Progenitor cell of endocrine pancreas (in vitro differentiated cells): Measurements from ENCODE around the gene ERCC2. TPM values are rescaled to one million over a fixed set of nuclear protein-coding genes. Genes with fewer than 3 reads are reported as not detected.
"Not testable (repeated sequence)": the region's sequence is repeated elsewhere in the genome, so short reads cannot be mapped to it uniquely, and the experiment has no call there.

ENCODE experiments used
- DNase-seq: peaks from one replicate; pipeline ENCODE4 v3.0.0; 2021; ENCODE audit warnings: low spot score; ENCODE audit not compliant: unreplicated experiment
- H3K27ac Mint-ChIP-seq: 2 replicates; pipeline ENCODE4 v1.8.0; 2021; ENCODE audit warnings: mild to moderate bottlenecking, moderate library complexity, mixed read lengths
- H3K27me3 Mint-ChIP-seq: 2 replicates; pipeline ENCODE4 v1.8.0; 2021; ENCODE audit warnings: mixed read lengths
- H3K36me3 Mint-ChIP-seq: 2 replicates; pipeline ENCODE4 v1.8.0; 2022; ENCODE audit warnings: mixed read lengths; ENCODE audit not compliant: insufficient read depth
- H3K4me1 Mint-ChIP-seq: 2 replicates; pipeline ENCODE4 v1.8.0; 2021; ENCODE audit warnings: low read depth, mixed read lengths
- H3K4me3 Mint-ChIP-seq: 2 replicates; pipeline ENCODE4 v1.8.0; 2021; ENCODE audit warnings: low read depth, mild to moderate bottlenecking, moderate library complexity, mixed read lengths
- H3K9me3 Mint-ChIP-seq: 2 replicates; pipeline ENCODE4 v1.8.0; 2021; ENCODE audit warnings: low read depth, mixed read lengths
- total RNA-seq: library from RNA; stranded (reverse); gene quantifications from 2 replicates; pipeline ENCODE4 v1.2.1, GENCODE V29; 2021
- TF ChIP-seq, protein P1 (sequence below): fragments of 200-600 bp; sonication (generic); IDR thresholded peaks from one replicate; pipeline ENCODE4 v1.5.0; 2021; ENCODE audit warnings: antibody characterized with exemption, mild to moderate bottlenecking; ENCODE audit not compliant: unreplicated experiment

Gene ERCC2
- total RNA-seq, 1 donor from 2014 or later, result 63.8 TPM

DNA sequence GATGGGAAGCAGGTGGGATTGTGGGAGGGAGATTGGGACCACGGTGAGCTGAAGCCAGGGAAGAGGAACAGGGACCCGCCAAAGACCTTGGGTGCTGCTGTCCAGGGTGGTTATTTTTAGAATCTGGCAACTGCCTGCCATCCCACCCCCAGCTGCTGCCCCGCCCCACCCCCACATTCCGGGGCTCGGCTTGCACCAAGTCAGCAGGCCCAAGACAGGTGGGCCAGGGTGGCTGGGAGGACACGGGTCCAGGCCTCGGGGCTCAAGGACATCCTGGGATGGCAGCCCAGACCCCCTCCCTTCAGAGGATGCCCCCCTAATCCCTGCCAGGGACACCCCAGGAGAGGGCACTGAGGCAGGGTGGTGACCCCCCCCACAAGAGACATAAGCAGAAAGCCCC is 48.5 kb downstream of the ERCC2 start:
- Mint-ChIP-seq H3K4me3 (no peak overlapping the region), H3K36me3 (no peaks in the 10 kb centered on the region), H3K9me3 (no peaks in the 10 kb centered on the region), H3K27ac (no peak overlapping the region), H3K4me1 (peaks cover 9% of the 10 kb centered on the region), H3K27me3 (peaks cover 30% of the 10 kb centered on the region)
- TF ChIP-seq, protein P1, sequence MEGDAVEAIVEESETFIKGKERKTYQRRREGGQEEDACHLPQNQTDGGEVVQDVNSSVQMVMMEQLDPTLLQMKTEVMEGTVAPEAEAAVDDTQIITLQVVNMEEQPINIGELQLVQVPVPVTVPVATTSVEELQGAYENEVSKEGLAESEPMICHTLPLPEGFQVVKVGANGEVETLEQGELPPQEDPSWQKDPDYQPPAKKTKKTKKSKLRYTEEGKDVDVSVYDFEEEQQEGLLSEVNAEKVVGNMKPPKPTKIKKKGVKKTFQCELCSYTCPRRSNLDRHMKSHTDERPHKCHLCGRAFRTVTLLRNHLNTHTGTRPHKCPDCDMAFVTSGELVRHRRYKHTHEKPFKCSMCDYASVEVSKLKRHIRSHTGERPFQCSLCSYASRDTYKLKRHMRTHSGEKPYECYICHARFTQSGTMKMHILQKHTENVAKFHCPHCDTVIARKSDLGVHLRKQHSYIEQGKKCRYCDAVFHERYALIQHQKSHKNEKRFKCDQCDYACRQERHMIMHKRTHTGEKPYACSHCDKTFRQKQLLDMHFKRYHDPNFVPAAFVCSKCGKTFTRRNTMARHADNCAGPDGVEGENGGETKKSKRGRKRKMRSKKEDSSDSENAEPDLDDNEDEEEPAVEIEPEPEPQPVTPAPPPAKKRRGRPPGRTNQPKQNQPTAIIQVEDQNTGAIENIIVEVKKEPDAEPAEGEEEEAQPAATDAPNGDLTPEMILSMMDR, result no peak
- no peak for DNase-seq

DNA sequence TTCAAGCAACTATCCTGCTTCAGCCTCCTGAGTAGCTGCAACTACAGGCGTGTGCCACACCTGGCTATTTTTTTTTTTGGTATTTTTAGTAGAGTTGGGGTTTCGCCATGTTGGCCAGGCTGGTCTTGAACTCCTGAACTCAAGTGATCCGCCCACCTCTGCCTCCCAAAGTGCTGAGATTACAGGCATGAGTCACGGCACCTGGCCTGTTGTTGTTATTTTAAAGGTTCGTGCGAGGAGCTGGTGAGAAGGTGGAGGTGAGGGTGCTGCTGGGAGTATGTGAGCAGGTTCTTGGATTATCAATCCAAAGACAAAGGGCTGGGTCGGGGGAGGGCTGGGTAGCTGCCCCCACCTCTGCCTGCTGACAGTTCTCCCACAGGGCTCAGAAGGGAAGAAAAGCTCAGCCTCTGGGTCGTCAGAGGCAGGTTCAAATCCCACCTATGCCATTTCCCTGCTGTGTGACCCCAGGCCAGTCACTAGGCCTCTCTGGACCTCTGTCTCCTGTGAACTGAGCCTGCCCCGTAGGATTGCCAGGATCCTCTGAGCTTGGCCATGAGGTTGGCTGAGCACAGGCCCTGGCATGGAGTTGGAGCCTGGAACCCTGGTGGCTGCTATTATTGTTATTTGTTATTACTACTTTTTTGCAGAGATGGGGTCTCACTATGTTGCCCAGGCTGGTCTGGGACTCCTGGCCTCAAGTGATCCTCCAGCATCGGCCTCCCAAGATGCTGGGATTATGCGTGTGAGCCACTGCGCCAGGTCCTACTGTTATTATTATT is 49.2 kb downstream of the ERCC2 start:
- no peak overlapping the region for H3K27ac Mint-ChIP-seq
- peaks cover 36% of the 10 kb centered on the region for H3K27me3 Mint-ChIP-seq
- TF ChIP-seq, protein P1, result no peak
- peaks cover 6% of the 10 kb centered on the region for H3K4me1 Mint-ChIP-seq
- DNase-seq, result no peak
- H3K9me3 Mint-ChIP-seq, result no peaks in the 10 kb centered on the region
- H3K36me3 Mint-ChIP-seq, result no peaks in the 10 kb centered on the region
- H3K4me3 Mint-ChIP-seq, result no peak overlapping the region

DNA sequence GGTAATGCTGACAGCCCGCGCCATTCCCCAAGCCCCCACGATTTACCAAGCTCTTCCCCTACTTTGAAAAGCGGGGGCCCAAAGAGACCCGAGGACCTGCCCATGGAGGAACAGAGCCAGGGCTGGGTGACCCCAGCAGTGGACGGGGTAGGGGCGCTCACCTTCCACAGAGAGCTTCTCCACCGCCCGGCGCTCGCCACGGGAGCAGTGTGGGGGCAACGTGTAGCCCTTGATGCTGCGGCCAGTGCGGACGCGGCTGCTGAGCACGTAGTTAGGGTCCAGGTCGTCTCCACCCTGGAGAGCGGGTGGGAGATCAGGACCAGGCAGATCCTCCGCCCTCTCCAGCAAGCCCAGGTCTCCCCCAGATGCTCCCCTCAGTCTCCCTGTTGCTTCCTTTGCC is 55.1 kb downstream of the ERCC2 start:
- H3K36me3 Mint-ChIP-seq, result no peaks in the 10 kb centered on the region
- H3K4me1 Mint-ChIP-seq, result no peaks in the 10 kb centered on the region
- H3K4me3 Mint-ChIP-seq, result no peak overlapping the region
- no peak overlapping the region for H3K27ac Mint-ChIP-seq
- no peak for DNase-seq
- H3K9me3 Mint-ChIP-seq, result no peaks in the 10 kb centered on the region
- peaks cover 41% of the 10 kb centered on the region for H3K27me3 Mint-ChIP-seq
- TF ChIP-seq, protein P1, result no peak

DNA sequence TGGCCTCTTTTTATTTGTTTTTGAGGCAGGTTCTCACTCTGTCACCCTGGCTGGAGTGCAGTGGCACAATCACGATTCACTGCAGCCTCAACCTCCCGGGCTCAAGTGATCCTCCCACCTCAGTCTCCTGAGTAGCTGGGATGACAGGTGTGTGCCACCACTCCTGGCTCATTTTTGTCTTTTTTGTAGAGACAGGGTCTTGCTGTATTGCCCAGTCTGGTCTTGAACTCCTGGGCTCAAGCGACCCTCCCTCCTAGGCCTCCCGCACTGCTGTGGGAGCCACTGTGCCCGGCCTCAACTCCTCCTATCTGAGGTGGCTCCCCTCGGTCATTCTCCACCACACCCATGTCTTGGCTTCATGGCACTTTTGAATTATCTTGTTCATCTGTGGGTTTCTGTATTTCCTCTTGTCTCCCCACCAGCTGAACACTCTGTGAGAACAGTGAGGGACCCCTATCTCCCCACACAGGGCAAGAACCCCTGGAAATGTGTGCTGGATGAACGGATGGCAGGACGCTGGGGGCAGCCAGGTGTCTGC is 55.6 kb downstream of the ERCC2 start:
- Mint-ChIP-seq H3K4me3 (no peak overlapping the region), H3K27ac (no peak overlapping the region), H3K4me1 (no peaks in the 10 kb centered on the region), H3K27me3 (peaks cover 41% of the 10 kb centered on the region), H3K9me3 (no peaks in the 10 kb centered on the region), H3K36me3 (no peaks in the 10 kb centered on the region)
- TF ChIP-seq, protein P1, result no peak
- no peak for DNase-seq

DNA sequence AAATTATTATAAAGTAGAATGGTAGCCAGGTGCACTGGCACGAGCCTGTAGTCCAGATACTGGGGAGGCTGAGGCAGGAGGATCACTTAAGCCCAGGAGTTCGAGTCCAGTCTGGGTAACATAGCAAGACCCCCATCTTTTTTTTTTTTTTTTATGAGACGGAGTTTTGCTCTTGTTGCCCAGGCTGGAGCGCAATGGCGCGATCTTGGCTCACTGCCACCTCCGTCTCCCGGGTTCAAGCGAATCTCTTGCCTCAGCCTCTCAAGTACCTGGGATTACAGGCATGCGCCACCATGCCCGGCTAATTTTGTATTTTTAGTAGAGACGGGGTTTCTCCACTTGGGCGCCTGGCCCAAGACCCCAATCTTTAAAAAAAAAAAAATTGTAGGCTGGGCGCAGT is 58.1 kb downstream of the ERCC2 start:
- H3K36me3 Mint-ChIP-seq, result not testable (repeated sequence)

DNA sequence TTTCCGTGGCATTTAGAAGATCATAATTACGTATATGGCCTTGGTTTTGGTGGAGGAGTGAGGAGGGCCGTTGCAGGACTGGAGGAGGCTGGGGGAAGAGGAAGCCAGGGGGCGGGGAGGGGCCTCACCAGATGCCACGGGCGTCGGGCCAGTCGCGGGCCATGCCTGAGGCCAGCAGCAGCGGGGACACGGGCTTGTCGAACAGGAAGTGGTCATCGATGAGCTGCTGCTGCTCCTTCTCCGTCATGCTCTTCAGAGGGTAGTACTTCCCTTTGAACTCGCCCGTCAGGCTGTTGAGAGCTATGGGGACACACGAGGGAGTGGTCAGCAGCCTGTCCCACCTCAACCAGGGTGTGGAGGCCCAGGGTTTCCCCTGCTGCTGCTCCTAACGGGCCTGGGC is 58.8 kb downstream of the ERCC2 start:
- Mint-ChIP-seq H3K27ac (no peak overlapping the region), H3K36me3 (no peaks in the 10 kb centered on the region), H3K4me1 (no peaks in the 10 kb centered on the region), H3K9me3 (no peaks in the 10 kb centered on the region), H3K4me3 (no peak overlapping the region), H3K27me3 (peaks cover 26% of the 10 kb centered on the region)
- TF ChIP-seq, protein P1, result no peak
- no peak for DNase-seq

More for the DNA sequence above, 58.1 kb downstream of the ERCC2 start:
- H3K9me3 Mint-ChIP-seq, H3K27ac Mint-ChIP-seq, DNase-seq, H3K4me3 Mint-ChIP-seq, H3K4me1 Mint-ChIP-seq: not testable (repeated sequence)
- H3K27me3 Mint-ChIP-seq, result peaks cover 30% of the 10 kb centered on the region

DNA sequence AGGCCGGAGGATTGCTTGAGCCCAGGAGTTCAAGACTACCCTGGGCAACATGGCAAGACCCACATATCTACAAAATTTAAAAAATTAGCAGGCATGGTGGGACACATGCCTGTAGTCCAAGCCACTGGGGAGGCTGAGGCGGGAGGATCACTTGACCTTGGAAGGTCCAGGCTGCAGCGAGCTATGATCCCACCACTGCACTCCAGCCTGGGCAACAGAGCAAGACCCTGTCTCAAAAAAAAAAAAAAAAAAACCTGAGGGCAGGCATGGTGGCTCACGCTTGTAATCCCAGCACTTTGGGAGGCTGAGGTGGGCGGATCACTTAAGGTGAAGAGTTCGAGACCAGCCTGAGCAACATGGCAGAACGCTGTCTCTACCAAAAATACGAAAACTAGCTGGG is 61.1 kb downstream of the ERCC2 start:
- peaks cover 25% of the 10 kb centered on the region for H3K27me3 Mint-ChIP-seq
- H3K9me3 Mint-ChIP-seq, H3K4me1 Mint-ChIP-seq, H3K27ac Mint-ChIP-seq, H3K4me3 Mint-ChIP-seq, DNase-seq, H3K36me3 Mint-ChIP-seq: not testable (repeated sequence)
